GM12878 (cell line): ENCODE data around the gene LIN7B. TPM values are rescaled to one million over a fixed set of nuclear protein-coding genes. Genes with fewer than 3 reads are reported as not detected.

Experiments
- ATAC-seq: fragments of 200-7000 bp; cut with Tn5 transposase; 3 replicates; pipeline ENCODE4 v1.9.1; 2020; ENCODE audit warnings: mild to moderate bottlenecking, moderate library complexity
- BruUV-seq: library from RNA; stranded (reverse); fragments of 400-500 nt; replicated peaks from 2 replicates; lab custom pipeline; 2021; lab: Mats Ljungman, UMichigan
- CTCF ChIA-PET: fragments of 300-600 bp; sonication (Branson Sonifier 250); formaldehyde crosslinking; extraction: SDS; loops from one replicate; lab custom pipeline; 2021; ENCODE audit warnings: inconsistent platforms; lab: Yijun Ruan, JAX
- POLR2A ChIA-PET: fragments of 350-600 bp; formaldehyde crosslinking; extraction: SDS; loops from one replicate; lab custom pipeline; 2021; ENCODE audit warnings: inconsistent platforms; lab: Charles Lee
- RAD21 ChIA-PET: fragments of 300-600 bp; sonication (Branson Sonifier 250); formaldehyde crosslinking; loops from one replicate; lab custom pipeline; 2023; ENCODE audit warnings: antibody characterized with exemption; ENCODE audit not compliant: unreplicated experiment; lab: Charles Lee
- SMC1A ChIA-PET: fragments of 300-600 bp; sonication (Branson Sonifier 250); formaldehyde crosslinking; loops from one replicate; lab custom pipeline; 2023; ENCODE audit not compliant: unreplicated experiment, uncharacterized antibody; lab: Charles Lee
- DNase-seq: peaks from one replicate; pipeline ENCODE4 v3.0.0-alpha.2; 2011; ENCODE audit warnings: low read depth, low spot score
- FAIRE-seq: peaks from 3 replicates; lab custom pipeline; 2011; peaks lifted over from hg19 to GRCh38; lab: Jason Lieb, UNC
- H2AFZ ChIP-seq: 2 replicates; pipeline ENCODE4 v1.6.0; 2011; ENCODE audit warnings: low read depth, low read length, control low read depth; ENCODE audit not compliant: control insufficient read depth
- H3K27ac ChIP-seq: 2 replicates; pipeline ENCODE4 v1.5.1; 2011; ENCODE audit warnings: control low read depth; ENCODE audit not compliant: control insufficient read depth, insufficient read depth
- H3K27me3 ChIP-seq, 2 experiments: replicated peaks in 1 of 2; 2 replicates each; pipeline versions ENCODE4 v1.6.0 to v1.6.1; 2011; ENCODE audit warnings: low read length in 1 of 2; ENCODE audit not compliant: control insufficient read depth in 2 of 2, insufficient read depth in 2 of 2
- H3K36me3 ChIP-seq, 2 experiments: 2 replicates each; pipeline ENCODE4 v1.5.1; 2011; ENCODE audit warnings: low read length in 1 of 2; ENCODE audit not compliant: control insufficient read depth in 2 of 2, insufficient read depth in 2 of 2
- H3K4me1 ChIP-seq: 2 replicates; pipeline ENCODE4 v1.6.1; 2011; ENCODE audit warnings: mild to moderate bottlenecking, low read length, moderate library complexity, mixed read lengths; ENCODE audit not compliant: control insufficient read depth, insufficient read depth
- H3K4me2 ChIP-seq: 2 replicates; pipeline ENCODE4 v1.6.0; 2011; ENCODE audit warnings: control low read depth; ENCODE audit not compliant: control insufficient read depth, insufficient read depth
- H3K4me3 ChIP-seq: fragments of 200-600 bp; sonication (generic); 2 replicates; pipeline ENCODE4 v1.5.1; 2016
- H3K79me2 ChIP-seq: 2 replicates; pipeline ENCODE4 v1.6.0; 2011; ENCODE audit warnings: low read length; ENCODE audit not compliant: control insufficient read depth, insufficient read depth
- H3K9ac ChIP-seq: 2 replicates; pipeline ENCODE4 v1.8.0; 2011; ENCODE audit warnings: low read length, control low read depth, mixed read lengths; ENCODE audit not compliant: control insufficient read depth, insufficient read depth
- H3K9me3 ChIP-seq: replicated peaks from 3 replicates; pipeline ENCODE4 v1.5.1; 2011; ENCODE audit warnings: mild to moderate bottlenecking, low read length; ENCODE audit not compliant: control insufficient read depth, insufficient read depth
- H4K20me1 ChIP-seq: 2 replicates; pipeline ENCODE4 v1.6.0; 2011; ENCODE audit not compliant: control insufficient read depth, insufficient read depth
- MYC ChIP-seq: IDR thresholded peaks from 2 replicates; pipeline ENCODE4 v1.6.1; 2011; ENCODE audit warnings: mild to moderate bottlenecking, low read length, moderate library complexity, inconsistent platforms; ENCODE audit not compliant: insufficient read depth, insufficient replicate concordance, insufficient read length, severe bottlenecking
- RELA ChIP-seq: fragments of 450-650 bp; IDR thresholded peaks from 2 replicates; pipeline ENCODE4 v1.8.0; 2014; ENCODE audit warnings: borderline replicate concordance; ENCODE audit not compliant: partially characterized antibody
- RUNX3 ChIP-seq: IDR thresholded peaks from 2 replicates; pipeline ENCODE4 v1.6.1; 2012; ENCODE audit warnings: low read length, inconsistent platforms
- SIN3A ChIP-seq: IDR thresholded peaks from 2 replicates; pipeline ENCODE4 v1.6.1; 2012; ENCODE audit warnings: low read depth, low read length, improper control_type of control experiment
- SP1 ChIP-seq: IDR thresholded peaks from one replicate; pipeline ENCODE4 v1.6.1; 2011; ENCODE audit warnings: low read depth, low read length
- SRF ChIP-seq, 2 experiments: IDR thresholded peaks; 2 replicates each; pipeline ENCODE4 v1.6.1; 2011; ENCODE audit warnings: low read depth in 2 of 2, low read length in 2 of 2, mild to moderate bottlenecking in 1 of 2, moderate library complexity in 1 of 2
- WGBS: methylation state at CpG from one replicate; pipeline ENCODE4 v1.1.6; 2016; ENCODE audit warnings: low lambda C conversion rate; ENCODE audit not compliant: insufficient replicate concordance, insufficient coverage; ENCODE audit errors: missing lambda C conversion rate; 5-methylcytosine and 5-hydroxymethylcytosine counted together
- in situ Hi-C: fragments of 300-500 bp; cut with MboI; formaldehyde crosslinking; loops from 9 replicates; pipeline ENCODE4 v1.14.3; 2018; ENCODE audit warnings: mixed read lengths
- intact Hi-C: fragments of 100-400 bp; cut with micrococcal nuclease; formaldehyde crosslinking; loops from one replicate; pipeline ENCODE4 v1.14.2; 2022; ENCODE audit not compliant: unreplicated experiment
- polyA plus RNA-seq, 11 experiments: library from polyadenylated mRNA; depleted of rRNA in 4 of 11; unstranded in 6 of 11; stranded (reverse) in 5 of 11; fragments of >200 nt; fragmentation: Nextera tagmentation in 4 of 11; fragmentation: Illumina TruSeq in 1 of 11; extraction: Ambion mirVana in 4 of 11; extraction: Trizol in 1 of 11; gene quantifications; 1 replicate in 1 of 11; 2 replicates in 10 of 11; pipeline versions ENCODE4 v1.2.1 to v1.2.3, GENCODE V29; 2011 to 2016; ENCODE audit warnings: inconsistent platforms in 2 of 11, missing spikeins in 2 of 11, low read depth in 1 of 11
- total RNA-seq, 4 experiments: library from RNA; depleted of rRNA in 3 of 4; stranded (reverse); fragments of >200 nt in 3 of 4; fragmentation: Illumina TruSeq in 1 of 4; extraction: Trizol in 1 of 4; gene quantifications; 2 replicates each; pipeline versions ENCODE4 v1.2.1 to v1.2.3, GENCODE V29; 2013 to 2021
- TF ChIP-seq, protein P1 (sequence below): fragments of 450-650 bp; formaldehyde crosslinking; IDR thresholded peaks from 2 replicates; pipeline ENCODE4 v1.5.0; 2022; ENCODE audit warnings: mild to moderate bottlenecking, missing genetic modification characterization

LIN7B gene
- total and polyA plus RNA-seq, 10 of the 15 experiments (the other 5 are each of a cell fraction or from before 2014, with no cell fraction given): 0.15 to 3.5 (median 1.6) TPM; not detected in 2

GRCh38 chr19:49086296-49086695 lies 27.9 kb upstream of the LIN7B start:
- FAIRE-seq: no peak

More at GRCh38 chr19:49086296-49086695, 27.9 kb upstream of the LIN7B start:
- ATAC-seq (no peak), DNase-seq (no peak)
- ChIA-PET SMC1A (no interaction called here), RAD21 (interaction anchor here (1.2 kb wide), 1 partner anchor 113 kb away, joined by 3 read pairs; no protein-coding TSS in a partner anchor), CTCF (interaction anchor here (4.7 kb wide), 1 partner anchor 11 kb away, joined by 35 read pairs; no protein-coding TSS in a partner anchor), POLR2A (no interaction called here)
- peak overlapping the region; percentile 87; the same call in 1 of the 2 replicates for H3K27ac ChIP-seq
- no TSS peak for BruUV-seq
- H3K4me3 ChIP-seq: peak overlapping the region; percentile 89
- H3K4me2 ChIP-seq: peak overlapping the region; percentile 80
- H3K9ac ChIP-seq: peak overlapping the region; percentile 90
- 37% methylated on average over 11 of the region's 11 CpGs for WGBS
- H3K36me3 ChIP-seq: peaks cover 12 to 23% of the 10 kb centered on the region in 2 experiments
- H3K4me1 ChIP-seq: peaks cover 4% of the 10 kb centered on the region; the same call in 1 of the 2 replicates
- in situ Hi-C loops: no loop called here
- 0 out of 2 replicates have a peak, but pooled peaks cover 6% of the 10 kb centered on the region for H4K20me1 ChIP-seq
- no peaks in the 10 kb centered on the region; the same call in 2 of the 3 replicates for H3K9me3 ChIP-seq
- H3K79me2 ChIP-seq: peaks cover 41% of the 10 kb centered on the region
- TF ChIP-seq SRF (IDR thresholded peaks at IDR 0.05; ENCODE audit: low read depth in 2 of 2, low read length in 2 of 2) (no peak), SP1 (no peak), SIN3A (no peak), RELA (no peak), RUNX3 (no peak), MYC (no peak)
- TF ChIP-seq, protein P1, sequence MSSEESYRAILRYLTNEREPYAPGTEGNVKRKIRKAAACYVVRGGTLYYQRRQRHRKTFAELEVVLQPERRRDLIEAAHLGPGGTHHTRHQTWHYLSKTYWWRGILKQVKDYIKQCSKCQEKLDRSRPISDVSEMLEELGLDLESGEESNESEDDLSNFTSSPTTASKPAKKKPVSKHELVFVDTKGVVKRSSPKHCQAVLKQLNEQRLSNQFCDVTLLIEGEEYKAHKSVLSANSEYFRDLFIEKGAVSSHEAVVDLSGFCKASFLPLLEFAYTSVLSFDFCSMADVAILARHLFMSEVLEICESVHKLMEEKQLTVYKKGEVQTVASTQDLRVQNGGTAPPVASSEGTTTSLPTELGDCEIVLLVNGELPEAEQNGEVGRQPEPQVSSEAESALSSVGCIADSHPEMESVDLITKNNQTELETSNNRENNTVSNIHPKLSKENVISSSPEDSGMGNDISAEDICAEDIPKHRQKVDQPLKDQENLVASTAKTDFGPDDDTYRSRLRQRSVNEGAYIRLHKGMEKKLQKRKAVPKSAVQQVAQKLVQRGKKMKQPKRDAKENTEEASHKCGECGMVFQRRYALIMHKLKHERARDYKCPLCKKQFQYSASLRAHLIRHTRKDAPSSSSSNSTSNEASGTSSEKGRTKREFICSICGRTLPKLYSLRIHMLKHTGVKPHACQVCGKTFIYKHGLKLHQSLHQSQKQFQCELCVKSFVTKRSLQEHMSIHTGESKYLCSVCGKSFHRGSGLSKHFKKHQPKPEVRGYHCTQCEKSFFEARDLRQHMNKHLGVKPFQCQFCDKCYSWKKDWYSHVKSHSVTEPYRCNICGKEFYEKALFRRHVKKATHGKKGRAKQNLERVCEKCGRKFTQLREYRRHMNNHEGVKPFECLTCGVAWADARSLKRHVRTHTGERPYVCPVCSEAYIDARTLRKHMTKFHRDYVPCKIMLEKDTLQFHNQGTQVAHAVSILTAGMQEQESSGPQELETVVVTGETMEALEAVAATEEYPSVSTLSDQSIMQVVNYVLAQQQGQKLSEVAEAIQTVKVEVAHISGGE (CRISPR knock-in tag): no peak
- no peak overlapping the region for H2AFZ ChIP-seq
- intact Hi-C loops: no loop called here
- H3K27me3 ChIP-seq: no peaks in the 10 kb centered on the region
